Measurements from ENCODE around the gene LIN9.
A peak's percentile ranks its signal among the peaks of the same experiment; 100 is the strongest.
"Not testable (repeated sequence)": the region's sequence is repeated elsewhere in the genome, so short reads cannot be mapped to it uniquely, and the experiment has no call there.

LIN9 gene

GRCh38 chr1:226349081-226349480, 40.1 kb upstream of the LIN9 start:
- no peaks in the 10 kb centered on the region for H3K27me3 ChIP-seq (ENCODE audit: control insufficient read depth in 2 of 2, insufficient read depth in 2 of 2, low read length in 2 of 2)
- no peak overlapping the region for H3K4me3 ChIP-seq (ENCODE audit: low read length in 2 of 2)
- no peaks in the 10 kb centered on the region for H3K36me3 ChIP-seq (ENCODE audit: control insufficient read depth in 2 of 2, insufficient read depth in 2 of 2, low read length in 2 of 2)
- no peak overlapping the region for H3K27ac ChIP-seq (ENCODE audit: low read depth in 2 of 2, low read length in 2 of 2)
- H3K9me3 ChIP-seq (ENCODE audit: control insufficient read depth in 2 of 2, low read length in 2 of 2): no peaks in the 10 kb centered on the region
- H3K4me1 ChIP-seq (ENCODE audit: control insufficient read depth in 2 of 2, insufficient read depth in 2 of 2, low read length in 2 of 2): peaks cover 5 to 9% of the 10 kb centered on the region in 2 donors
- H3K9ac ChIP-seq (ENCODE audit: low read depth in 1 of 2, low read length in 2 of 2): no peak overlapping the region

- Histone ChIP-seq H3K27ac (ENCODE audit: low read depth in 2 of 2, low read length in 2 of 2) (no peak overlapping the region), H3K36me3 (ENCODE audit: control insufficient read depth in 2 of 2, insufficient read depth in 2 of 2, low read length in 2 of 2) (no peaks in the 10 kb centered on the region), H3K4me1 (ENCODE audit: control insufficient read depth in 2 of 2, insufficient read depth in 2 of 2, low read length in 2 of 2) (peaks cover 0 to under 1% of the 10 kb centered on the region in 2 donors), H3K27me3 (ENCODE audit: control insufficient read depth in 2 of 2, insufficient read depth in 2 of 2, low read length in 2 of 2) (no peaks in the 10 kb centered on the region), H3K9ac (ENCODE audit: low read depth in 1 of 2, low read length in 2 of 2) (no peak overlapping the region), H3K9me3 (ENCODE audit: control insufficient read depth in 2 of 2, low read length in 2 of 2) (no peaks in the 10 kb centered on the region), H3K4me3 (ENCODE audit: low read length in 2 of 2) (no peak overlapping the region)
Observed at GRCh38 chr1:226344441-226345259, 35.7 kb upstream of the LIN9 start.

GRCh38 chr1:226342656-226343055, 33.7 kb upstream of the LIN9 start:
- H3K4me3 ChIP-seq (ENCODE audit: low read length in 2 of 2): no peak overlapping the region
- H3K36me3 ChIP-seq (ENCODE audit: control insufficient read depth in 2 of 2, insufficient read depth in 2 of 2, low read length in 2 of 2): no peaks in the 10 kb centered on the region
- no peak overlapping the region for H3K9ac ChIP-seq (ENCODE audit: low read depth in 1 of 2, low read length in 2 of 2)

GRCh38 chr1:226340111-226340510, 31.1 kb upstream of the LIN9 start:
- H3K27ac ChIP-seq (ENCODE audit: low read depth in 2 of 2, low read length in 2 of 2); H3K4me1 ChIP-seq (ENCODE audit: control insufficient read depth in 2 of 2, insufficient read depth in 2 of 2, low read length in 2 of 2); H3K27me3 ChIP-seq (ENCODE audit: control insufficient read depth in 2 of 2, insufficient read depth in 2 of 2, low read length in 2 of 2); H3K9me3 ChIP-seq (ENCODE audit: control insufficient read depth in 2 of 2, low read length in 2 of 2); H3K9ac ChIP-seq (ENCODE audit: low read depth in 1 of 2, low read length in 2 of 2); H3K4me3 ChIP-seq (ENCODE audit: low read length in 2 of 2); H3K36me3 ChIP-seq (ENCODE audit: control insufficient read depth in 2 of 2, insufficient read depth in 2 of 2, low read length in 2 of 2): not testable (repeated sequence)

More at GRCh38 chr1:226342656-226343055, 33.7 kb upstream of the LIN9 start:
- H3K27ac ChIP-seq (ENCODE audit: low read depth in 2 of 2, low read length in 2 of 2): no peak overlapping the region
- no peaks in the 10 kb centered on the region for H3K4me1 ChIP-seq (ENCODE audit: control insufficient read depth in 2 of 2, insufficient read depth in 2 of 2, low read length in 2 of 2)
- H3K27me3 ChIP-seq (ENCODE audit: control insufficient read depth in 2 of 2, insufficient read depth in 2 of 2, low read length in 2 of 2): no peaks in the 10 kb centered on the region
- no peaks in the 10 kb centered on the region for H3K9me3 ChIP-seq (ENCODE audit: control insufficient read depth in 2 of 2, low read length in 2 of 2)

- peaks cover 0 to 4% of the 10 kb centered on the region in 2 donors for H3K4me1 ChIP-seq (ENCODE audit: control insufficient read depth in 2 of 2, insufficient read depth in 2 of 2, low read length in 2 of 2)
- no peaks in the 10 kb centered on the region for H3K36me3 ChIP-seq (ENCODE audit: control insufficient read depth in 2 of 2, insufficient read depth in 2 of 2, low read length in 2 of 2)
- no peak overlapping the region for H3K9ac ChIP-seq (ENCODE audit: low read depth in 1 of 2, low read length in 2 of 2)
- H3K9me3 ChIP-seq (ENCODE audit: control insufficient read depth in 2 of 2, low read length in 2 of 2): no peaks in the 10 kb centered on the region
- no peak overlapping the region for H3K4me3 ChIP-seq (ENCODE audit: low read length in 2 of 2)
- no peak overlapping the region for H3K27ac ChIP-seq (ENCODE audit: low read depth in 2 of 2, low read length in 2 of 2)
- no peaks in the 10 kb centered on the region for H3K27me3 ChIP-seq (ENCODE audit: control insufficient read depth in 2 of 2, insufficient read depth in 2 of 2, low read length in 2 of 2)
Observed at GRCh38 chr1:226337276-226337875, 28.4 kb upstream of the LIN9 start.

- H3K9ac ChIP-seq (ENCODE audit: low read depth in 1 of 2, low read length in 2 of 2): no peak overlapping the region
- no peaks in the 10 kb centered on the region for H3K36me3 ChIP-seq (ENCODE audit: control insufficient read depth in 2 of 2, insufficient read depth in 2 of 2, low read length in 2 of 2)
- H3K9me3 ChIP-seq (ENCODE audit: control insufficient read depth in 2 of 2, low read length in 2 of 2): no peaks in the 10 kb centered on the region
- peaks cover 0 to 4% of the 10 kb centered on the region in 2 donors for H3K4me1 ChIP-seq (ENCODE audit: control insufficient read depth in 2 of 2, insufficient read depth in 2 of 2, low read length in 2 of 2)
- H3K27me3 ChIP-seq (ENCODE audit: control insufficient read depth in 2 of 2, insufficient read depth in 2 of 2, low read length in 2 of 2): no peaks in the 10 kb centered on the region
- H3K4me3 ChIP-seq (ENCODE audit: low read length in 2 of 2): no peak overlapping the region
- H3K27ac ChIP-seq (ENCODE audit: low read depth in 2 of 2, low read length in 2 of 2): no peak overlapping the region
Observed at GRCh38 chr1:226335661-226336060, 26.7 kb upstream of the LIN9 start.

- Histone ChIP-seq H3K9ac (ENCODE audit: low read depth in 1 of 2, low read length in 2 of 2) (peak overlapping the region in 1 of 2 donors; percentile 34), H3K4me3 (ENCODE audit: low read length in 2 of 2) (peak overlapping the region in 1 of 2 donors; percentile 50), H3K27ac (ENCODE audit: low read depth in 2 of 2, low read length in 2 of 2) (no peak overlapping the region), H3K27me3 (ENCODE audit: control insufficient read depth in 2 of 2, insufficient read depth in 2 of 2, low read length in 2 of 2) (no peaks in the 10 kb centered on the region), H3K9me3 (ENCODE audit: control insufficient read depth in 2 of 2, low read length in 2 of 2) (no peaks in the 10 kb centered on the region), H3K36me3 (ENCODE audit: control insufficient read depth in 2 of 2, insufficient read depth in 2 of 2, low read length in 2 of 2) (no peaks in the 10 kb centered on the region), H3K4me1 (ENCODE audit: control insufficient read depth in 2 of 2, insufficient read depth in 2 of 2, low read length in 2 of 2) (peaks cover 0 to 4% of the 10 kb centered on the region in 2 donors)
Observed at GRCh38 chr1:226332947-226333346, 24.0 kb upstream of the LIN9 start.

GRCh38 chr1:226329237-226329636, 20.3 kb upstream of the LIN9 start:
- no peak overlapping the region for H3K27ac ChIP-seq (ENCODE audit: low read depth in 2 of 2, low read length in 2 of 2)
- H3K27me3 ChIP-seq (ENCODE audit: control insufficient read depth in 2 of 2, insufficient read depth in 2 of 2, low read length in 2 of 2): no peaks in the 10 kb centered on the region
- peaks cover 0 to 4% of the 10 kb centered on the region in 2 donors for H3K4me1 ChIP-seq (ENCODE audit: control insufficient read depth in 2 of 2, insufficient read depth in 2 of 2, low read length in 2 of 2)
- H3K9ac ChIP-seq (ENCODE audit: low read depth in 1 of 2, low read length in 2 of 2): no peak overlapping the region
- no peaks in the 10 kb centered on the region for H3K9me3 ChIP-seq (ENCODE audit: control insufficient read depth in 2 of 2, low read length in 2 of 2)
- H3K36me3 ChIP-seq (ENCODE audit: control insufficient read depth in 2 of 2, insufficient read depth in 2 of 2, low read length in 2 of 2): no peaks in the 10 kb centered on the region
- no peak overlapping the region for H3K4me3 ChIP-seq (ENCODE audit: low read length in 2 of 2)

GRCh38 chr1:226327761-226328162, 18.8 kb upstream of the LIN9 start:
- Histone ChIP-seq H3K4me3 (ENCODE audit: low read length in 2 of 2) (no peak overlapping the region), H3K9me3 (ENCODE audit: control insufficient read depth in 2 of 2, low read length in 2 of 2) (no peaks in the 10 kb centered on the region), H3K36me3 (ENCODE audit: control insufficient read depth in 2 of 2, insufficient read depth in 2 of 2, low read length in 2 of 2) (no peaks in the 10 kb centered on the region), H3K9ac (ENCODE audit: low read depth in 1 of 2, low read length in 2 of 2) (no peak overlapping the region), H3K4me1 (ENCODE audit: control insufficient read depth in 2 of 2, insufficient read depth in 2 of 2, low read length in 2 of 2) (no peaks in the 10 kb centered on the region), H3K27ac (ENCODE audit: low read depth in 2 of 2, low read length in 2 of 2) (no peak overlapping the region), H3K27me3 (ENCODE audit: control insufficient read depth in 2 of 2, insufficient read depth in 2 of 2, low read length in 2 of 2) (no peaks in the 10 kb centered on the region)

- Histone ChIP-seq H3K27me3 (ENCODE audit: control insufficient read depth in 2 of 2, insufficient read depth in 2 of 2, low read length in 2 of 2) (no peaks in the 10 kb centered on the region), H3K9me3 (ENCODE audit: control insufficient read depth in 2 of 2, low read length in 2 of 2) (no peaks in the 10 kb centered on the region)
Observed at GRCh38 chr1:226325178-226325577, 16.2 kb upstream of the LIN9 start.

More at GRCh38 chr1:226325178-226325577, 16.2 kb upstream of the LIN9 start:
- Histone ChIP-seq H3K27ac (ENCODE audit: low read depth in 2 of 2, low read length in 2 of 2) (no peak overlapping the region), H3K36me3 (ENCODE audit: control insufficient read depth in 2 of 2, insufficient read depth in 2 of 2, low read length in 2 of 2) (no peaks in the 10 kb centered on the region), H3K4me3 (ENCODE audit: low read length in 2 of 2) (no peak overlapping the region), H3K9ac (ENCODE audit: low read depth in 1 of 2, low read length in 2 of 2) (no peak overlapping the region), H3K4me1 (ENCODE audit: control insufficient read depth in 2 of 2, insufficient read depth in 2 of 2, low read length in 2 of 2) (no peaks in the 10 kb centered on the region)

All from mucosa of rectum (tissue), 2 donors.